HCT116 (cell line): ENCODE measurements around the gene DHPS. TPM values are rescaled to one million over a fixed set of nuclear protein-coding genes. Genes with fewer than 3 reads are reported as not detected.

Experiments used
- ATAC-seq: fragments of 200-7000 bp; cut with Tn5 transposase; 2 replicates; pipeline ENCODE4 v1.9.1; 2020; ENCODE audit warnings: mild to moderate bottlenecking, moderate library complexity
- BruUV-seq: library from RNA; stranded (reverse); fragments of 400-500 nt; replicated peaks from 2 replicates; lab custom pipeline; 2021; lab: Mats Ljungman, UMichigan
- CTCF ChIA-PET: fragments of 300-600 bp; sonication (Branson Sonifier 250); formaldehyde crosslinking; loops from one replicate; lab custom pipeline; 2021; ENCODE audit warnings: antibody characterized with exemption; lab: Charles Lee
- POLR2A ChIA-PET: fragments of 300-600, 350-600 bp; sonication (Branson Sonifier 250); formaldehyde crosslinking; loops from one replicate; lab custom pipeline; 2021; ENCODE audit warnings: antibody characterized with exemption; lab: Charles Lee
- RAD21 ChIA-PET, 2 experiments: fragments of 300-600 bp; sonication (Branson Sonifier 250); formaldehyde crosslinking; loops; one replicate each; lab custom pipeline; 2023; ENCODE audit warnings: low total read pairs in 2 of 2; ENCODE audit not compliant: uncharacterized antibody in 2 of 2, unreplicated experiment in 2 of 2, low non-redundant PET in 1 of 2; lab: Charles Lee
- DNase-seq: peaks from one replicate; pipeline ENCODE4 v3.0.0-alpha.2; 2010; ENCODE audit warnings: low read depth, low spot score
- H2AFZ ChIP-seq: fragments of 200-600 bp; shearing (Covaris generic), sonication (generic); 2 replicates; pipeline ENCODE4 v1.6.1; 2017; ENCODE audit warnings: low read depth, mixed run types, mixed read lengths, antibody characterized with exemption, low read length; ENCODE audit not compliant: poor library complexity, severe bottlenecking
- H3K27ac ChIP-seq: 2 replicates; pipeline ENCODE4 v1.5.1; 2012; ENCODE audit warnings: low read depth, low read length
- H3K27me3 ChIP-seq: fragments of 200-600 bp; sonication (generic); 2 replicates; pipeline ENCODE4 v1.6.1; 2016; ENCODE audit warnings: mixed run types, low read length, mixed read lengths; ENCODE audit not compliant: insufficient read depth
- H3K36me3 ChIP-seq, 2 experiments: fragments of 200-500 bp in 1 of 2; fragments of 200-600 bp in 1 of 2; sonication (Bioruptor generic) in 1 of 2; sonication (generic) in 1 of 2; 2 replicates each; pipeline versions ENCODE4 v1.5.1 to v1.6.1; 2014 to 2016; ENCODE audit warnings: low read length in 2 of 2, inconsistent platforms in 1 of 2, mixed read lengths in 1 of 2, mixed run types in 1 of 2; ENCODE audit not compliant: insufficient read depth in 2 of 2, control insufficient read depth in 1 of 2
- H3K4me1 ChIP-seq, 2 experiments: fragments of 200-600 bp in 1 of 2; sonication (generic) in 1 of 2; 2 replicates each; pipeline versions ENCODE4 v1.5.1 to v1.6.1; 2012 to 2017; ENCODE audit warnings: low read length in 2 of 2, inconsistent platforms in 1 of 2, mild to moderate bottlenecking in 1 of 2, mixed read lengths in 1 of 2, mixed run types in 1 of 2, moderate library complexity in 1 of 2; ENCODE audit not compliant: insufficient read depth in 2 of 2, control insufficient read depth in 1 of 2
- H3K4me2 ChIP-seq: fragments of 200-600 bp; sonication (generic); 2 replicates; pipeline ENCODE4 v1.6.1; 2017; ENCODE audit warnings: mixed run types, low read length, mixed read lengths
- H3K4me3 ChIP-seq, 2 experiments: fragments of 200-600 bp in 1 of 2; sonication (generic) in 1 of 2; replicated peaks in 1 of 2; 2 replicates each; pipeline ENCODE4 v1.5.1; 2011 to 2016; ENCODE audit warnings: low read length in 2 of 2, control low read depth in 1 of 2, low read depth in 1 of 2, mild to moderate bottlenecking in 1 of 2, mixed read lengths in 1 of 2, mixed run types in 1 of 2
- H3K79me2 ChIP-seq: fragments of 200-600 bp; sonication (generic); 2 replicates; pipeline ENCODE4 v1.6.1; 2017; ENCODE audit warnings: mild to moderate bottlenecking, mixed run types, low read length, moderate library complexity, mixed read lengths; ENCODE audit not compliant: insufficient read depth
- H3K9ac ChIP-seq: fragments of 200-600 bp; sonication (generic); 2 replicates; pipeline ENCODE4 v1.6.1; 2016; ENCODE audit warnings: low read length, mixed read lengths
- H3K9me2 ChIP-seq: fragments of 200-600 bp; sonication (generic), shearing (Covaris generic); 2 replicates; pipeline ENCODE4 v1.6.1; 2017; ENCODE audit warnings: mixed run types, mild to moderate bottlenecking, moderate library complexity; ENCODE audit not compliant: insufficient read depth
- H3K9me3 ChIP-seq, 2 experiments: fragments of 200-500 bp in 1 of 2; fragments of 200-600 bp in 1 of 2; sonication (Bioruptor generic) in 1 of 2; sonication (generic) in 1 of 2; 2 replicates each; pipeline ENCODE4 v1.6.1; 2014 to 2017; ENCODE audit warnings: low read length in 2 of 2, mixed read lengths in 2 of 2, inconsistent platforms in 1 of 2, low read depth in 1 of 2, mild to moderate bottlenecking in 1 of 2, mixed run types in 1 of 2, moderate library complexity in 1 of 2; ENCODE audit not compliant: control insufficient read depth in 1 of 2, insufficient read depth in 1 of 2
- H4K20me1 ChIP-seq: fragments of 200-600 bp; sonication (generic), shearing (Covaris generic); 2 replicates; pipeline ENCODE4 v1.6.1; 2017; ENCODE audit warnings: mixed run types, mild to moderate bottlenecking, moderate library complexity; ENCODE audit not compliant: insufficient read depth
- CBX3 ChIP-seq: IDR thresholded peaks from 2 replicates; pipeline ENCODE4 v1.6.1; 2012; ENCODE audit warnings: low read depth
- CTCF ChIP-seq, 3 experiments: fragments of 200-600 bp in 1 of 3; sonication (generic) in 1 of 3; IDR thresholded peaks in 2 of 3; conservative IDR thresholded peaks in 1 of 3; 2 replicates each; pipeline ENCODE4 v1.5.1; 2012 to 2017; ENCODE audit warnings: low read depth in 2 of 3, low read length in 2 of 3, antibody characterized with exemption in 1 of 3, borderline replicate concordance in 1 of 3, control low read depth in 1 of 3, mild to moderate bottlenecking in 1 of 3, mixed read lengths in 1 of 3, mixed run types in 1 of 3, moderate library complexity in 1 of 3; ENCODE audit not compliant: insufficient read depth in 1 of 3
- EGR1 ChIP-seq: IDR thresholded peaks from 2 replicates; pipeline ENCODE4 v1.6.1; 2012; ENCODE audit warnings: low read depth
- ELF1 ChIP-seq: IDR thresholded peaks from 2 replicates; pipeline ENCODE4 v1.6.1; 2012; ENCODE audit warnings: low read depth, borderline replicate concordance
- EZH2 ChIP-seq: fragments of 200-600 bp; sonication (generic); IDR thresholded peaks from 2 replicates; pipeline ENCODE4 v1.6.1; 2017; ENCODE audit warnings: antibody characterized with exemption, mixed run types
- EZH2phosphoT487 ChIP-seq: fragments of 200-600 bp; IDR thresholded peaks from 2 replicates; pipeline ENCODE4 v1.6.1; 2018; ENCODE audit warnings: antibody characterized with exemption, borderline replicate concordance
- RAD21 ChIP-seq: IDR thresholded peaks from 2 replicates; pipeline ENCODE4 v1.6.1; 2012; ENCODE audit warnings: low read depth, mild to moderate bottlenecking
- REST ChIP-seq: IDR thresholded peaks from 2 replicates; pipeline ENCODE4 v1.6.1; 2012; ENCODE audit warnings: low read depth
- SIN3A ChIP-seq: IDR thresholded peaks from 2 replicates; pipeline ENCODE4 v1.6.1; 2012; ENCODE audit warnings: low read depth
- YY1 ChIP-seq: IDR thresholded peaks from 2 replicates; pipeline ENCODE4 v1.6.1; 2011; ENCODE audit warnings: low read length, low read depth, moderate library complexity, mild to moderate bottlenecking; ENCODE audit not compliant: insufficient replicate concordance; ENCODE audit errors: extremely low read depth
- ZFX ChIP-seq: fragments of 450-650 bp; IDR thresholded peaks from 2 replicates; pipeline ENCODE4 v1.6.1; 2017
- ZNF274 ChIP-seq: fragments of 200-500 bp; sonication (Bioruptor generic); IDR thresholded peaks from 2 replicates; pipeline ENCODE4 v1.6.1; 2014; ENCODE audit warnings: mild to moderate bottlenecking, low read depth, low read length, inconsistent platforms
- intact Hi-C: fragments of 100-400 bp; cut with micrococcal nuclease; formaldehyde crosslinking; loops from 2 replicates; pipeline ENCODE4 v1.10.0; 2022
- total RNA-seq: library from RNA; stranded (reverse); gene quantifications from one replicate; pipeline ENCODE4 v1.2.1, GENCODE V29; 2021; ENCODE audit not compliant: unreplicated experiment
- TF ChIP-seq, protein P1 (sequence below): IDR thresholded peaks from 2 replicates; pipeline ENCODE4 v1.6.1; 2012

Gene DHPS
- total RNA-seq, 1 experiment from 2014 or later, result 134 TPM

- TF ChIP-seq CTCF (IDR thresholded peaks at IDR 0.05 in 2 of 3, conservative IDR thresholded peaks at IDR 0.05 in 1 of 3; ENCODE audit: borderline replicate concordance in 1 of 3, insufficient read depth in 1 of 3, low read depth in 2 of 3, low read length in 2 of 3) (no peak), EGR1 (peak; percentile 85), REST (no peak)
Observed at GRCh38 chr19:12681074-12681987, at the start of gene DHPS (continued).

DNA sequence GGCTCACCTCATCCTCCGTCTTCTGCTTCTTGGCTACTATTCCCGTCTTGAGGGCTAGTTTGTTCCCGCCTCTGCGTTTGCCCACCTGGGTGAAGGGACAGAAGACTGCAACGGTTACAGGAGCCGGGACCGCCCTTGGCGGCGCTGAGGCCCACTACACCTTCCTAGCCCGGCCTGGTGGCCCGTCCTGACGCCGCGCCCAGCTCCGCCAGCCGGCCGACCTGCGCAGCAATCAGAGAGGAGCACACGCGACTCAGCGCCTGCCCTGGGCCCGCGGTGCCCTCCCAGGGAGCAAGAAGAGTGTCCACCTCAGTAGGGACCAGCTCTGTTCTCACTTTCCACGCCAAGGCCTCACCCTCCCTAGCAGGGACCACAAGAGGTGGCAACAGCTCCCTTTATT lies 49.7 kb upstream of the DHPS start:
- H3K4me2 ChIP-seq, result no peak overlapping the region
- ChIA-PET RAD21 (no interaction called here), POLR2A (no interaction called here), CTCF (no interaction called here)
- H2AFZ ChIP-seq, result no peak overlapping the region
- BruUV-seq, result no TSS peak
- no peaks in the 10 kb centered on the region for H3K9me2 ChIP-seq
- H3K9me3 ChIP-seq, result no peaks in the 10 kb centered on the region
- H3K79me2 ChIP-seq, result peaks cover 51% of the 10 kb centered on the region
- DNase-seq (no peak), ATAC-seq (no peak)
- H3K4me1 ChIP-seq, result peaks cover 18 to 33% of the 10 kb centered on the region in 2 experiments
- no peak overlapping the region for H3K9ac ChIP-seq
- no peak overlapping the region for H3K4me3 ChIP-seq
- intact Hi-C loops, result no loop called here
- peaks cover 13% of the 10 kb centered on the region; the same call in 1 of the 2 replicates for H4K20me1 ChIP-seq
- H3K27me3 ChIP-seq, result no peaks in the 10 kb centered on the region
- peaks cover 33 to 34% of the 10 kb centered on the region in 2 experiments for H3K36me3 ChIP-seq
- no peak overlapping the region for H3K27ac ChIP-seq
- TF ChIP-seq EGR1 (no peak), EZH2 (no peak), ZNF274 (no peak), CBX3 (no peak), EZH2phosphoT487 (no peak), RAD21 (no peak), REST (no peak), YY1 (no peak), SIN3A (no peak), ELF1 (no peak), ZFX (no peak)
- TF ChIP-seq, protein P1, sequence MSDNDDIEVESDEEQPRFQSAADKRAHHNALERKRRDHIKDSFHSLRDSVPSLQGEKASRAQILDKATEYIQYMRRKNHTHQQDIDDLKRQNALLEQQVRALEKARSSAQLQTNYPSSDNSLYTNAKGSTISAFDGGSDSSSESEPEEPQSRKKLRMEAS, result no peak
